Hepatocyte (in vitro differentiated cells): ENCODE results near the gene LRBA.

Experiments
- EZH2phosphoT487 ChIP-seq: fragments of 200-600 bp; sonication (generic); IDR thresholded peaks from one replicate; pipeline ENCODE4 v1.6.1; 2018; ENCODE audit warnings: antibody characterized with exemption, mild to moderate bottlenecking, low read depth, moderate library complexity; ENCODE audit not compliant: unreplicated experiment, severe bottlenecking
- TF ChIP-seq, protein P1 (sequence below): fragments of 200-600 bp; sonication (generic); IDR thresholded peaks from 2 replicates; pipeline ENCODE4 v1.5.1; 2016; ENCODE audit warnings: antibody characterized with exemption, mild to moderate bottlenecking; ENCODE audit not compliant: poor library complexity

DNA sequence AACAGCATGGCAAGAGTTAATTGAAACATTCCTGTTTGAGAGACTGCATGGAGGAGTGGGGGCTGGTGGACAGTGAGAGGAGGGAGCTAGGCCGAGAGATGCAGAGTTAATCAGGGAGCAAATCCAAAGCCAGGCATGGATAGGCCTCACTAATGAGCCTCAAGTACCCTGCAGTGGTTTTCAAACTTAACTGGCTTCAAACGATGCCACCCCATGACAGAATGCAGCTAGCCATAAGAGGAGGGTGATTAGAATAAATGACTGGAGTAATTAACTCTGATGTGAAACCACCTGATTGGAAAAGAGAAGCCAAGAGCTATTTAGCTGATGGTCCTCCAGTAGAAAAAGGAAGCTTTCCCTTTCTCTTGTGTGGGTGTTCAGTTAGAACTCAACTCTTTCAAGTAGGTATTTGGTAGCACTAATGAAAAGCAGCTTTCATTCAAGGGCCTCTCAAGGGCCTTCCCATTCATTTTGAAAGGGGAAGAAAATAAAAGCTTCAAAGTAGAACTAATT is 648.5 kb downstream of the LRBA start:
- TF ChIP-seq, protein P1, sequence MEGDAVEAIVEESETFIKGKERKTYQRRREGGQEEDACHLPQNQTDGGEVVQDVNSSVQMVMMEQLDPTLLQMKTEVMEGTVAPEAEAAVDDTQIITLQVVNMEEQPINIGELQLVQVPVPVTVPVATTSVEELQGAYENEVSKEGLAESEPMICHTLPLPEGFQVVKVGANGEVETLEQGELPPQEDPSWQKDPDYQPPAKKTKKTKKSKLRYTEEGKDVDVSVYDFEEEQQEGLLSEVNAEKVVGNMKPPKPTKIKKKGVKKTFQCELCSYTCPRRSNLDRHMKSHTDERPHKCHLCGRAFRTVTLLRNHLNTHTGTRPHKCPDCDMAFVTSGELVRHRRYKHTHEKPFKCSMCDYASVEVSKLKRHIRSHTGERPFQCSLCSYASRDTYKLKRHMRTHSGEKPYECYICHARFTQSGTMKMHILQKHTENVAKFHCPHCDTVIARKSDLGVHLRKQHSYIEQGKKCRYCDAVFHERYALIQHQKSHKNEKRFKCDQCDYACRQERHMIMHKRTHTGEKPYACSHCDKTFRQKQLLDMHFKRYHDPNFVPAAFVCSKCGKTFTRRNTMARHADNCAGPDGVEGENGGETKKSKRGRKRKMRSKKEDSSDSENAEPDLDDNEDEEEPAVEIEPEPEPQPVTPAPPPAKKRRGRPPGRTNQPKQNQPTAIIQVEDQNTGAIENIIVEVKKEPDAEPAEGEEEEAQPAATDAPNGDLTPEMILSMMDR, result no peak
- no peak for TF ChIP-seq EZH2phosphoT487
